PC-3 (cell line): ENCODE data around the gene DNAJC4. TPM values are rescaled to one million over a fixed set of nuclear protein-coding genes. Genes with fewer than 3 reads are reported as not detected.
A peak's percentile ranks its signal among the peaks of the same experiment; 100 is the strongest.

Experiments used
- ATAC-seq: fragments of 200-7000 bp; cut with Tn5 transposase; 2 replicates; pipeline ENCODE4 v1.9.1; 2020; ENCODE audit warnings: mild to moderate bottlenecking, moderate library complexity
- BruUV-seq: library from RNA; stranded (reverse); fragments of 400-500 nt; replicated peaks from 2 replicates; lab custom pipeline; 2021; lab: Mats Ljungman, UMichigan
- CTCF ChIA-PET: fragments of 300-600 bp; sonication (Branson Sonifier 250); formaldehyde crosslinking; loops from one replicate; lab custom pipeline; 2022; ENCODE audit warnings: antibody characterized with exemption; lab: Charles Lee
- POLR2A ChIA-PET: fragments of 300-600 bp; sonication (Branson Sonifier 250); formaldehyde crosslinking; loops from one replicate; lab custom pipeline; 2022; ENCODE audit warnings: antibody characterized with exemption; ENCODE audit not compliant: unreplicated experiment; lab: Charles Lee
- DNase-seq: peaks from one replicate; pipeline ENCODE4 v3.0.0-alpha.2; 2015
- H2AFZ ChIP-seq: fragments of 300-600 bp; sonication (generic); 2 replicates; pipeline ENCODE4 v1.6.0; 2016; ENCODE audit warnings: antibody characterized with exemption, low read length
- H3F3A ChIP-seq: fragments of 300-600 bp; sonication (generic); one replicate; pipeline ENCODE4 v1.6.0; 2017; ENCODE audit warnings: antibody characterized with exemption, low read length, control low read depth, mild to moderate bottlenecking; ENCODE audit not compliant: unreplicated experiment
- H3K27ac ChIP-seq: fragments of 300-600 bp; sonication (generic); 2 replicates; pipeline ENCODE4 v1.5.1; 2016; ENCODE audit warnings: mild to moderate bottlenecking, low read length
- H3K27me3 ChIP-seq: fragments of 300-600 bp; sonication (generic); 2 replicates; pipeline ENCODE4 v1.6.1; 2016; ENCODE audit warnings: low read length, mixed read lengths
- H3K36me3 ChIP-seq: fragments of 300-600 bp; sonication (generic); 2 replicates; pipeline ENCODE4 v1.6.1; 2016; ENCODE audit warnings: low read depth, mixed run types, low read length, mixed read lengths
- H3K4me1 ChIP-seq: fragments of 300-600 bp; sonication (generic); 2 replicates; pipeline ENCODE4 v1.5.1; 2016; ENCODE audit warnings: low read length; ENCODE audit not compliant: insufficient read depth
- H3K4me2 ChIP-seq: fragments of 300-600 bp; sonication (generic); 2 replicates; pipeline ENCODE4 v1.6.0; 2016; ENCODE audit warnings: low read length
- H3K4me3 ChIP-seq: fragments of 300-600 bp; sonication (generic); 2 replicates; pipeline ENCODE4 v1.5.1; 2016; ENCODE audit warnings: mild to moderate bottlenecking, low read length, mixed read lengths
- H3K79me2 ChIP-seq: fragments of 300-600 bp; sonication (generic); 2 replicates; pipeline ENCODE4 v1.6.1; 2017; ENCODE audit warnings: low read length, mixed read lengths
- H3K9ac ChIP-seq: fragments of 300-600 bp; sonication (generic); 2 replicates; pipeline ENCODE4 v1.6.0; 2016; ENCODE audit warnings: mild to moderate bottlenecking, low read length
- H3K9me2 ChIP-seq: fragments of 300-600 bp; sonication (generic); replicated peaks from 2 replicates; pipeline ENCODE4 v1.6.1; 2016; ENCODE audit warnings: mixed run types, low read length, mixed read lengths
- H3K9me3 ChIP-seq: fragments of 300-600 bp; sonication (generic); 2 replicates; pipeline ENCODE4 v1.6.1; 2016; ENCODE audit warnings: low read length, mixed read lengths
- H4K20me1 ChIP-seq: fragments of 300-600 bp; sonication (generic); 2 replicates; pipeline ENCODE4 v1.6.1; 2016; ENCODE audit warnings: low read length, mixed read lengths
- CTCF ChIP-seq: fragments of 300-600 bp; sonication (generic); conservative IDR thresholded peaks from 2 replicates; pipeline ENCODE4 v1.5.1; 2017; ENCODE audit warnings: antibody characterized with exemption, low read depth, mild to moderate bottlenecking, low read length
- EZH2 ChIP-seq: fragments of 300-600 bp; sonication (generic); IDR thresholded peaks from one replicate; pipeline ENCODE4 v1.6.1; 2017; ENCODE audit warnings: antibody characterized with exemption, mild to moderate bottlenecking, low read length; ENCODE audit not compliant: unreplicated experiment
- EZH2phosphoT487 ChIP-seq: fragments of 300-600 bp; sonication (generic); IDR thresholded peaks from 2 replicates; pipeline ENCODE4 v1.6.1; 2018; ENCODE audit warnings: mild to moderate bottlenecking, antibody characterized with exemption, low read length, borderline replicate concordance
- intact Hi-C: fragments of 100-400 bp; cut with micrococcal nuclease; formaldehyde crosslinking; loops from 2 replicates; pipeline ENCODE4 v1.9.0; 2023
- total RNA-seq: library from RNA; depleted of rRNA; stranded (reverse); fragments of >200 nt; gene quantifications from 2 replicates; pipeline ENCODE4 v1.2.3, GENCODE V29; 2014; rRNA removed

Gene DNAJC4
- total RNA-seq, 1 experiment from 2014 or later: 25.4 TPM

- H3K4me1 ChIP-seq: peaks cover 21% of the 10 kb centered on the region
- no peak for TF ChIP-seq EZH2
- TF ChIP-seq CTCF: no peak
- TF ChIP-seq EZH2phosphoT487: no peak
- peaks cover 22% of the 10 kb centered on the region for H3K79me2 ChIP-seq
- H4K20me1 ChIP-seq: no peaks in the 10 kb centered on the region
- BruUV-seq: no TSS peak
- H3K27ac ChIP-seq: no peak overlapping the region
- no peak overlapping the region for H3K4me2 ChIP-seq
- no peaks in the 10 kb centered on the region for H3K27me3 ChIP-seq
- no peaks in the 10 kb centered on the region; the same call in 1 of the 2 replicates for H3K36me3 ChIP-seq
- ATAC-seq: no peak
- no peak for DNase-seq
- no peak overlapping the region for H3K4me3 ChIP-seq
- H3F3A ChIP-seq: no peaks in the 10 kb centered on the region
- no peaks in the 10 kb centered on the region for H3K9me2 ChIP-seq
- POLR2A ChIA-PET: interaction anchor here (0.6 kb wide), 1 partner anchor 17 kb away, joined by 3 read pairs; no protein-coding TSS in a partner anchor
- CTCF ChIA-PET: interaction anchor here (0.7 kb wide), 1 partner anchor 73 kb away, joined by 17 read pairs; no protein-coding TSS in a partner anchor
- no peak overlapping the region for H3K9ac ChIP-seq
- H3K9me3 ChIP-seq: no peaks in the 10 kb centered on the region
- intact Hi-C loops: no loop called here
- no peak overlapping the region for H2AFZ ChIP-seq
Observed at GRCh38 chr11:64281957-64282770, 51.8 kb downstream of the DNAJC4 start.

- Histone ChIP-seq H3K79me2 (peaks cover 28% of the 10 kb centered on the region), H2AFZ (no peak overlapping the region), H3K9me3 (no peaks in the 10 kb centered on the region), H3K27me3 (no peaks in the 10 kb centered on the region), H3K36me3 (no peaks in the 10 kb centered on the region; the same call in 1 of the 2 replicates), H3F3A (no peaks in the 10 kb centered on the region), H3K27ac (no peak overlapping the region), H3K4me1 (peaks cover 18% of the 10 kb centered on the region), H3K9ac (0 out of 2 replicates have a peak overlapping the region, but pooled peaks have one; percentile 75), H4K20me1 (no peaks in the 10 kb centered on the region), H3K4me2 (peak overlapping the region; percentile 90), H3K9me2 (no peaks in the 10 kb centered on the region), H3K4me3 (peak overlapping the region; percentile 73; the same call in 1 of the 2 replicates)
- ChIA-PET POLR2A (no interaction called here), CTCF (interaction anchor here (1.0 kb wide), 1 partner anchor 18 kb away, joined by 5 read pairs; no protein-coding TSS in a partner anchor)
- DNase-seq (no peak), ATAC-seq (no peak)
- intact Hi-C loops: no loop called here
- BruUV-seq: no TSS peak
- TF ChIP-seq CTCF (no peak), EZH2 (no peak), EZH2phosphoT487 (no peak)
Observed at GRCh38 chr11:64283092-64283491, 52.7 kb downstream of the DNAJC4 start.

Other genes with a start within 250 kb of the DNAJC4 start
- 124 and 129 TPM in 2 replicates for gene OTUB1, start 244.1 kb upstream of the DNAJC4 start, total RNA-seq
- gene FLRT1, start 194.6 kb upstream of the DNAJC4 start, total RNA-seq: not detected in 2 replicates
- gene MACROD1, start 64.4 kb upstream of the DNAJC4 start, total RNA-seq: 71.4 and 77.1 TPM in 2 replicates
- gene STIP1, start 44.4 kb upstream of the DNAJC4 start, total RNA-seq: 543 and 557 TPM in 2 replicates
- gene FERMT3, start 23.8 kb upstream of the DNAJC4 start, total RNA-seq: 2.1 and 2.4 TPM in 2 replicates
- gene TRPT1, start 4.4 kb upstream of the DNAJC4 start, total RNA-seq: 56.0 and 57.7 TPM in 2 replicates
- 98.3 and 102 TPM in 2 replicates for gene NUDT22, start 4.3 kb upstream of the DNAJC4 start, total RNA-seq
- gene VEGFB, start 4.0 kb downstream of the DNAJC4 start, total RNA-seq: 27.9 and 39.4 TPM in 2 replicates
- 215 and 248 TPM in 2 replicates for gene FKBP2, start 10.5 kb downstream of the DNAJC4 start, total RNA-seq
- gene PPP1R14B, start 16.4 kb downstream of the DNAJC4 start, total RNA-seq: 1,496 and 2,060 TPM in 2 replicates
- gene PLCB3, start 21.0 kb downstream of the DNAJC4 start, total RNA-seq: 69.0 and 88.3 TPM in 2 replicates
- 360 and 368 TPM in 2 replicates for gene BAD, start 54.1 kb downstream of the DNAJC4 start, total RNA-seq
- gene GPR137, start 55.3 kb downstream of the DNAJC4 start, total RNA-seq: 32.4 and 47.5 TPM in 2 replicates
- gene KCNK4, start 60.8 kb downstream of the DNAJC4 start, total RNA-seq: 1.2 TPM in 1 of 2 replicates, not detected in the other
- gene CATSPERZ, start 69.8 kb downstream of the DNAJC4 start, total RNA-seq: 9.2 and 11.2 TPM in 2 replicates
- gene ESRRA, start 75.0 kb downstream of the DNAJC4 start, total RNA-seq: 111 and 114 TPM in 2 replicates
- 812 and 815 TPM in 2 replicates for gene TRMT112, start 87.0 kb downstream of the DNAJC4 start, total RNA-seq
- 467 and 585 TPM in 2 replicates for gene PRDX5, start 87.6 kb downstream of the DNAJC4 start, total RNA-seq
- gene CCDC88B, start 109.7 kb downstream of the DNAJC4 start, total RNA-seq: 19.6 and 21.0 TPM in 2 replicates
- gene RPS6KA4, start 128.6 kb downstream of the DNAJC4 start, total RNA-seq: 148 and 189 TPM in 2 replicates